HG03060 (cell line): Measurements from ENCODE around the gene SMAD3.
"Not testable (repeated sequence)": the region's sequence is repeated elsewhere in the genome, so short reads cannot be mapped to it uniquely, and the experiment has no call there.

ENCODE experiments used
- ATAC-seq: cut with Tn5 transposase; IDR thresholded peaks from one replicate; pipeline ENCODE4 v1.9.1; 2021; ENCODE audit warnings: low read depth, moderate number of reproducible peaks; ENCODE audit not compliant: unreplicated experiment

The SMAD3 gene

DNA sequence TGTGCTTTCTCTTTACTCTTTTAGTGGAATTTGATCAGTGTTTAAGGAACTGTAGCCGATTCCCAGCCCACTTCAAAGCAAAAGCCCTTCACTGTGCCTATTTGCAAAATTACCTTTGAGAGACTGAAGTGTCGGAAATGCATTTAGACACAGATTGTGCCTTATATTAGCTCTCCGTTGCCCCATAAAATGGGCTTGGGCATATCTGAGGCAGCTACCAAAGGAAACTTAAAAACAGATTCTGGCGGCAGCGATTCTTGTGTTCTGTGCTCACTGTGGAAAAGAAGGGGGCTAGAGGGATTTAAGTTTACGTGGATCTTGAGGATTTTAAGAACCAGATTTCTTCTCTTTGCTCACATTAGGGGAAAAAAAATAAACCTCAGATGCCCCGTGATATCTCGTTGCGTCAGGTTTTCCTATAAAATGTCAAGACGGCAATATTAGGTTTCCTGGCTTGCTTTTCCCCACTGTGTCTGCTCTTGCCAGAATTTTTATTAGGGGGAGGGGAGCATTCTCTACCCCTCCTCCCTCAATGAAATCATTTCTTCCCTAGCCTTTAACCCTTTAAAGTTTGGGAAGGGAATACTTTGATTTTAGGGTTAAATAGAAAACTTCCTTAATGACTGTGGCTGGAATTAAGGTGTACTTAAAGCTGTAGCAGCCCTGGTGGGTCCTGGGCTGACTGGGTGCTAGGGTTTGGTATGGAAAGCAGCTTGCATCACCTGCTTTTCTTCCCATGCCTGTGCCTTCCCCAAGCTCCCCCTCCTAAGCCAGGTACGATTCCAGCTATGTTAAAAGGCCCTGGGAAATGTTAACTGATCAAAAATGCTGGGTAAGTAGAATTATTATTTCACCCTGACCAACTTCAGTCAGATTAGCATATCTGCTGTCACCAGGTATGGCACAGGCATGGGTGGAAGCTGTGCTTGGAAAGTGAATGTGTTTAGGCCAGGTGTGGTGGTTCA lies 73.8 kb downstream of the SMAD3 start:
- no peak for ATAC-seq

DNA sequence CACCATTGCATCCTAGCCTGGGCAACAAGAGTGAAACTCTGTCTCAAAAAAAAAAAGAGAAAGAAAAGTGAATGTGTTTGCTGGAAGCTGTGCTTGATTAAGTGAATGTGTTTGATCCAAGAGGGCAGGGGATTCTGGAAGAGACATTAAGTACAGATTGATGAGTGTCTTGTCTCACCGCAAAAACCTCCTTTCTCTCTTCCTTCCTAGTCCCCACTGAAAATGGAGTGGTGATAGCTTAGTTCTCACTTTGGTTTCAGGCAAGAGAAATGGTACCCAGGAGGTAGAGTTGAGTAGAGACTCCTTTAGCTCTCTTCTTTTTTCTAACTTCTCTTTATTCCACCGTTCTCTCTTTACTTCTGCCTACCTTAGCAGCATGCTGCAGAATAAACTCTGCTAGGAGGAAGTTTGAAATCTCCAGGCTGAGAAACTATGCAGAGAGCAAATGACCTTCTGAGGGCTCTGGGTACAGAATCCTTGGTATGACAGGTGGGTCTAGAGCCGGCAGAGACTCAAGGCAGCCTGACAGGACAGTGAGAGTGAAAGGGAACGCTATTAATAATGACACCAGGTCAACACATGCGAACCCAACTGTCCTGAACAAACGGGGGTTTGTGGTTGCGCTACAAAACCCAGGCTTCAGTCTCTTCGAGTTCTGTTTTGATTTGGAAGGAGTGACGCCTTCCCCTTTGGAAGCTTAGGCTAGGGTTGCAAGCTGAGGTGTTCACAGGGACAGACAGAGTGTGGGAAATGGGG lies 74.9 kb downstream of the SMAD3 start:
- ATAC-seq, result no peak

GRCh38 chr15:67142092-67142766 lies 76.8 kb downstream of the SMAD3 start:
- no peak for ATAC-seq

DNA sequence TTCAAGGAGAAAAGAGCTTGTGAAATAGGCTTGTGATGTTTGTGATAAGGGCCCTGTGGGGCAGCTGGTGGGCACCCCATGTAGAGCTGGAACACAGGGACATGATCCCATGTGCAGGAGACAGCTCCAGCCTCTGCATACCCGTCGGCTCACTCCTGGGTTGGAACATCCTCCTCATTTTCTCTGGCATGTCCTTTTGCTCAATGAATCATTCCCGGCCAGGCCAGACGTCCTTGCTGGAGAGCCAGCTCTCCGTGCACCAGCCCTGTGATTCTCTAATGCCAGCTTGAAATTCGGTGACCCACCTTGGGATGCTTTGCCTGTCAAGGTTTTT lies 77.3 kb downstream of the SMAD3 start:
- no peak for ATAC-seq

DNA sequence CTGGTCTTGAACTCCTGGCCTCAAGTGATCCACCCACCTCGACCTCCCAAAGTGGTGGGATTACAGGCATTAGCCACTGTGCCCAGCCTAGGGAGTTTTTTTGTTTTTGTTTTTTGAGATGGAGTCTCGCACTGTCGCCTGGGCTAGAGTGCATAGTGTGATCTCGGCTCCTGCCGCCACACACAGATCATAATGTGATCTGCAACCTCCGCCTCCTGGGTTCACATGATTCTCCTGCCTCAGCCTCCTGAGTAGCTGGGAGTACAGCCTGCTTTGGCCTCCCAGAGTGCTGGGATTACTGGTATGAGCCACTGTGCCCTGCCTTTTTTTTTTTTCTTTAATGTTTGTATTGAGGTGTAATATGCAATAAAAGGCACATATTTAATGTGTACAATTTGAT lies 78.2 kb downstream of the SMAD3 start:
- no peak for ATAC-seq

GRCh38 chr15:67144609-67145311 lies 79.4 kb downstream of the SMAD3 start:
- ATAC-seq, result no peak

GRCh38 chr15:67145312-67145610 lies 79.9 kb downstream of the SMAD3 start:
- ATAC-seq, result no peak

- no peak for ATAC-seq
Observed at GRCh38 chr15:67145710-67146109, 80.3 kb downstream of the SMAD3 start.

DNA sequence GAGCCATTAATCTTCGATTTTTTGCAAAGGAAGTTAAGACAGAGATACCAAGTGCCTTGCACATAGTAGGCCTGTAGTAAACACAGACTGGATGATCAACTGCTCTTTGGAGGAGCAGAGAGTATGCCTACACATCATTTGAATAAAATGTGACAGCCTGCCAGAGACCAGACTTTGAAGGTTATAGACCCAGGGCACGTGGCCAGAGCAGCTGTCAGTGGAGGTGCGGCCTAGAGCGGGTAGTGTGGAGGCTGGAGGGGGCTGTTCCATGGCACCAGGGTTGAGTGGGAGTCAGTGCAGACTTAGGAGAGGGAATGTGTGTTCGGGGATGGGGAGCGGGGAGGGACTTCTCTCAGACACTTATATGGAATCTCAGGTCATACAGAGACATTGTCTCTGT lies 80.8 kb downstream of the SMAD3 start:
- no peak for ATAC-seq

- no peak for ATAC-seq
Observed at GRCh38 chr15:67146875-67147381, 81.5 kb downstream of the SMAD3 start.

DNA sequence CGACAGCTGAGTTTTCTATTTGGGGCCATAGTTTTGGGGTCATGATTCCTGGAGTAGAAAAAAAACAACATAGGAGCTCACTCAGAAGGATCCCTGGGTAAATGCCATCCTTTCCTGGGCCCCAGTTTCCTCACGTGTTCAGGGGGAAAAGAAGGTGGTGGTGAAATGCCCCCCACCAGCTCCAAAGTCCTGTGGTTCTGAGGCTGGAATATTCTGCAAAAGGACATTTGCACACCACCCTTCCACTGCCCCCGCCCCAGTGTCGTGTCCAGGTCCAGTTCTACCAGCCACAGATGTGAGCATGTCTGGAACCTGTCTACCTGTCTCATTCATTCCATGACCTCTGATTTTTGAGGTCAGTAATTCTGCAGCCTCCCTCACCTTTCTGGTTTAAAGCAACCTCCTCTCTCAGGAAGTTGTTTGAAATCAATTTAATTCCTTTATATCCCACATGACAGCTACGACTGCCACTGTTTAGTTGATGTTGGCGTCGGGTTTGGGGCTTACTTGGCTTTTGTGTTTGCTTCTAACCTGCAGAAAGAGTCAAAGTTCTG lies 82.1 kb downstream of the SMAD3 start:
- no peak for ATAC-seq

- ATAC-seq, result no peak
Observed at GRCh38 chr15:67148196-67148701, 82.8 kb downstream of the SMAD3 start.

GRCh38 chr15:67149068-67149772 lies 83.8 kb downstream of the SMAD3 start:
- ATAC-seq, result no peak

DNA sequence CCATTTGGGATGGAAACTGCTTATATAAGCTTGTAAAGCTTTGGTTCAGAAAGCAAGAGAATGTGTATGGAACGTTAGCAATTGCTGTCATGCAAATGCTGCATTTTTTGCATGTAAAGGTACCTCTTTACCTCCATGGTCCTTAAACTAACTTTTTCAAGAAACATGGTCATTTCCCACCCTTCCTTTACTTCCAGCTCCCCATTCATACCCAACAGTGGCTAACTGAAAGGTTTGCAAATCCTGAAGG lies 84.3 kb downstream of the SMAD3 start:
- no peak for ATAC-seq

DNA sequence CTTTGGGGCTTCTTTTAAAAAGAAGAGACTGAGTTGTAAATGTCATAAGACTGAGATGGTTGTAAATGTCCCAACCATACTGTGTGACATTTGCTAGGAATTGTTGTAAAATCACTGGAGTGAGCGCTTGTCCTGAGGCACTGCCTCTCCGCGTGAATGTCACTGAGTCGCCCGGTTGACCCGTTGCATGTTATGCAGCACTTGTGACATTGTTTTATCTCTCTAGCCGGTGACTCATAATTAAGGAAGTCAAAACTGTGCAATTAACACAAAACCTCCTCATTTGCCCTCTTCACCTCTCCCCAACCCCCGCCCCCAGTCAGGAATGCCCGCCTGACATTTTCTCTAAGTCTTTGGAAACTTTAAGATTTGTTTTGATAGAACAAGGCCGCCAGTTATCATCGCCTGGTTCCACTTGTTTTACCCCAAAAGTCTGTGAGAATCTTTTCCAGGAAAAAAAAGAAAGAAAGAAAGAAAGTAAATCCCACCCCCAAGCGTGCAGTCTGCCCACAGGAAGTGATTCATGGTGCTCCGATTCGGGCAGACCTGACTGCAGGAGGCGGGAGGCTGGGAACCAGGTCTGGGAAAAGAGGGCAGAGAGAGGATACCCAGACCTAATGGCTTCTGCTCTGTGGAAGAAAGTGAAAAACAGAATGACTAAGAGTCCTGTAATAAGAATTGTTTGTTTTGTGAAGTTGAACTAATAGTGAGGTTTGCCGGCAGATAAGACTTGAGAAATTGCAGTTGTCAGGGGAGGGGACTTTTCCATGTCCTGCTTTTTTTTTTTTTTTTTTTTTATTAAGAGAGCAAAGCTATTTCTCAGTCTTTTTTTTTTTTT lies 84.8 kb downstream of the SMAD3 start:
- no peak for ATAC-seq

DNA sequence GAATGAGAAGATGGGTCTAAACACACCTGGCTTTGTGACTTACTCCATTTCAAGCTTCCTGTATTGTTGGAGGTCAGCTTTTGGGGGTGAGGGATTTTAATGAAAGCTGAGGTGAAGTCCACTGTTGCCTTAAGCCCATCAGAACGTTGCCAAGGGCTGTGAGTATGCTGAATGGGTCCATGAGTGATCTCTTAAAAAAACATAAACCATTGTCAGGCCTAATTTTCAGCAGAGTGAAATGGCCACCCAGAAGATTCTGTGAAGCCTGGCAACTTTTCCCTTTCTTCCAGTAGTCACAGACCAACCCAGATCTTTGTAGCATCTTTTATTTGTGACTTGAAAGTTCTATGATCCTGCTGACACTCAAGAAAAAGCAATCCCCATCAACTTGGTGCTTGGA lies 87.0 kb downstream of the SMAD3 start:
- no peak for ATAC-seq

DNA sequence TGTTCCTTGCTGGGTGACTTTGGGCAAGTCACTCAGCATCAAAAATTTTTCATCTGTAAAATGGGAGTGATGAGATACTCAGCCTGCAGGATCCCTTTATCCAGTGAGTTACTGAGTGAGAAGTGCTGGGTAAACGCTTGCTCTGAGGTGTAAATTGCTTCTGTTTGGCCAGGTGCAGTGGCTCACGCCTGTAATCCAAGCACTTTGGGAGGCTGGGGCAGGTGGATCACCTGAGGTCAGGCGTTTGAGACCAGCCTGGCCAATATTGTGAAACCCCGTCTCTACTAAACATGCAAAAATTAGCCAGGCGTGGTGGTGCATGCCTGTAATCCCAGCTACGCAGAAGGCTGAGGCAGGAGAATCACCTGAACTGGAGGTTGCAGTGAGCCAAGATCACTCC lies 87.6 kb downstream of the SMAD3 start:
- ATAC-seq, result not testable (repeated sequence)

DNA sequence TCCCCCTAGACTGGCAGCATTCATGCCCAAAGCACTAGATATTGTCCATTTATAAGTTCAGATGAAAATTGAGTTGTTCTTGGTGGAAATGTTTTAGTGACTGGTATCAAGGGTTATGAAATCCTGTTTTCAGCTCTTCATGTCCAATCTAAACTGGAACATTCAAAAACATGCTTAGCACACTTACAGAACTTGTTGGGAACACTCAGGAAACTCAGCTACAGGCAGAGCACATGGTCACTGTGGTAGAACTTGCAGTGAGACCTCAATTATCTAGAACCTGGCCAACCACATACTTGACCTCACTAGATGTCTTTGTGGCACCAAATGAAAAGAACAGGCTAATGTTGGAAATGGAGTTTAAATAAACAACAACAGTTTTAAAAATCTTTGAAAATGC lies 88.8 kb downstream of the SMAD3 start:
- no peak for ATAC-seq

DNA sequence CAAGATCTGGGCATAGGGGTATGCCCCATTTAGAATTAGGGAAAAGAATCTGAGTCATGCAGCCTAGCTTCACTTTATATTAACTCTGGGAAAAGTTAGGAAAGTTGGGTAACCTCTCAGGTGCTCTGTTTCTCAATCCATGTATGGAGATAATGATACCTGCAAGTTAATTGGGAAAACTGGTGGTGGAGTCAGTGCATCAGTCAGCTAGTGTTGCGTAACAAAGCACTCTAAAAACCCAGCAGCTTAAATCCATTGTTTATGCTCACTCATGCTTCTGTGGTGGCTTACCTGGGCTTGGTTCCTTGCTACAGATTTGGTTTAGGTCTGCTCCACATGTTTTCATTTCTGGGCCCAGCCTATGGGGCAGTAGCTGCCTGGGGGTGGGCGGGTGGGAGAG lies 91.0 kb downstream of the SMAD3 start:
- ATAC-seq, result no peak
